Sigmoid colon (tissue), 7 donors: ENCODE data around the gene GRM7. TPM values are rescaled to one million over a fixed set of nuclear protein-coding genes. Genes with fewer than 3 reads are reported as not detected.

Experiments used
- DNase-seq: peaks from one replicate; pipeline ENCODE4 v3.0.0-alpha.2; 2019
- H3K27ac ChIP-seq, 4 donors: fragments of 200-600 bp; sonication (generic); one replicate each; pipeline ENCODE4 v1.5.1; 2016 to 2019; ENCODE audit warnings: mild to moderate bottlenecking in 1 of 4
- H3K27me3 ChIP-seq, 3 donors: fragments of 200-600 bp; sonication (generic); one replicate each; pipeline ENCODE4 v1.5.1; 2019; ENCODE audit warnings: mild to moderate bottlenecking in 1 of 3
- H3K36me3 ChIP-seq, 4 donors: fragments of 200-600 bp; sonication (generic); one replicate each; pipeline ENCODE4 v1.5.1; 2016 to 2019
- H3K4me1 ChIP-seq, 4 donors: fragments of 200-600 bp; sonication (generic); one replicate each; pipeline ENCODE4 v1.5.1; 2017 to 2019
- H3K4me3 ChIP-seq, 4 donors: fragments of 200-600 bp; sonication (generic); one replicate each; pipeline ENCODE4 v1.5.1; 2017 to 2019; ENCODE audit warnings: mild to moderate bottlenecking in 2 of 4, moderate library complexity in 1 of 4
- H3K9me3 ChIP-seq, 4 donors: fragments of 200-600 bp in 3 of 4; sonication (generic) in 3 of 4; one replicate each; pipeline versions ENCODE4 v1.5.1 to v1.6.1; 2013 to 2019
- CTCF ChIP-seq, 4 experiments: fragments of 450-650 bp in 3 of 4; fragments of 200-600 bp in 1 of 4; IDR thresholded peaks; one replicate each; pipeline ENCODE4 v1.5.1; 2016 to 2019; ENCODE audit warnings: antibody characterized with exemption in 4 of 4, mild to moderate bottlenecking in 3 of 4, moderate library complexity in 2 of 4
- EP300 ChIP-seq, 4 donors: sonication (generic); formaldehyde crosslinking; IDR thresholded peaks; one replicate each; pipeline ENCODE4 v1.6.1; 2017; ENCODE audit warnings: antibody characterized with exemption in 4 of 4
- POLR2A ChIP-seq, 2 donors: fragments of 450-650 bp; IDR thresholded peaks; one replicate each; pipeline ENCODE4 v1.6.1; 2016; ENCODE audit warnings: antibody characterized with exemption in 2 of 2, mild to moderate bottlenecking in 2 of 2, moderate library complexity in 2 of 2
- POLR2AphosphoS5 ChIP-seq, 4 donors: sonication (generic); formaldehyde crosslinking; IDR thresholded peaks; one replicate each; pipeline ENCODE4 v1.6.1; 2017; ENCODE audit warnings: antibody characterized with exemption in 4 of 4
- WGBS, 2 donors: extraction: QIAGEN DNeasy Blood & Tissue Kit; methylation state at CpG; one replicate each; pipeline ENCODE4 v1.1.7; 2013; 5-methylcytosine and 5-hydroxymethylcytosine counted together
- intact Hi-C: fragments of 100-400 bp; cut with DNase I; formaldehyde crosslinking; loops from one replicate; pipeline ENCODE4 v1.15.1; 2023
- polyA plus RNA-seq, 3 donors: library from polyadenylated mRNA; stranded (reverse); fragments of 200-250 nt; gene quantifications; one replicate each; pipeline ENCODE4 v1.2.3, GENCODE V29; 2013
- total RNA-seq, 4 donors: library from RNA; depleted of rRNA; stranded (reverse); fragments of >200 nt; gene quantifications; one replicate each; pipeline ENCODE4 v1.1.0, GENCODE V29; 2016
- donor health status: healthy with polysubstance abuse.
- donor health status: Bipolar disorder and iron deficiency.
- donor health status: healthy.

Gene GRM7
- total and polyA plus RNA-seq, 7 donors, result 0.09 to 0.71 (median 0.22) TPM; not detected in 3

- DNase-seq, result no peak
- TF ChIP-seq CTCF (IDR thresholded peaks at IDR 0.05) (no peak), EP300 (IDR thresholded peaks at IDR 0.05) (no peak), POLR2A (IDR thresholded peaks at IDR 0.05) (no peak), POLR2AphosphoS5 (IDR thresholded peaks at IDR 0.05) (no peak)
- H3K27me3 ChIP-seq, result no peaks in the 10 kb centered on the region
- no peaks in the 10 kb centered on the region for H3K36me3 ChIP-seq
- H3K4me1 ChIP-seq, result no peaks in the 10 kb centered on the region
- 89 to 90% methylated on average over 2 of the region's 2 CpGs for WGBS, 2 donors
- no peak overlapping the region for H3K4me3 ChIP-seq
- no peak overlapping the region for H3K27ac ChIP-seq
- no peaks in the 10 kb centered on the region for H3K9me3 ChIP-seq
- intact Hi-C loops, result no loop called here
Observed at GRCh38 chr3:7346364-7346763, 485.4 kb downstream of the GRM7 start.

GRCh38 chr3:7357101-7357500 lies 496.2 kb downstream of the GRM7 start:
- Histone ChIP-seq H3K9me3 (no peaks in the 10 kb centered on the region), H3K4me3 (no peak overlapping the region), H3K4me1 (peaks cover 0 to 9% (median 0%) of the 10 kb centered on the region in 4 donors), H3K36me3 (no peaks in the 10 kb centered on the region), H3K27ac (no peak overlapping the region), H3K27me3 (no peaks in the 10 kb centered on the region)
- no peak for TF ChIP-seq CTCF (IDR thresholded peaks at IDR 0.05)
- intact Hi-C loops, result no loop called here
- no peak for DNase-seq
- 81 to 84% methylated on average over 1 of the region's 1 CpG for WGBS, 2 donors

GRCh38 chr3:7367968-7368367 lies 507.1 kb downstream of the GRM7 start:
- Histone ChIP-seq H3K9me3 (no peaks in the 10 kb centered on the region), H3K4me1 (no peaks in the 10 kb centered on the region), H3K27me3 (no peaks in the 10 kb centered on the region), H3K36me3 (no peaks in the 10 kb centered on the region), H3K27ac (no peak overlapping the region), H3K4me3 (no peak overlapping the region)
- TF ChIP-seq EP300 (IDR thresholded peaks at IDR 0.05) (no peak), POLR2AphosphoS5 (IDR thresholded peaks at IDR 0.05) (no peak), CTCF (IDR thresholded peaks at IDR 0.05) (no peak), POLR2A (IDR thresholded peaks at IDR 0.05) (no peak)
- no peak for DNase-seq
- 20 to 71% methylated on average over 1 of the region's 1 CpG for WGBS, 2 donors
- intact Hi-C loops, result no loop called here

- H3K27ac ChIP-seq, result no peak overlapping the region
- H3K27me3 ChIP-seq, result no peaks in the 10 kb centered on the region
- DNase-seq, result no peak
- WGBS, 2 donors, result 93% methylated on average over 2 of the region's 2 CpGs
- H3K4me1 ChIP-seq, result no peaks in the 10 kb centered on the region
- intact Hi-C loops, result no loop called here
- no peak for TF ChIP-seq CTCF (IDR thresholded peaks at IDR 0.05)
- TF ChIP-seq POLR2A (IDR thresholded peaks at IDR 0.05), result no peak
- no peak for TF ChIP-seq POLR2AphosphoS5 (IDR thresholded peaks at IDR 0.05)
- TF ChIP-seq EP300 (IDR thresholded peaks at IDR 0.05), result no peak
- no peaks in the 10 kb centered on the region for H3K36me3 ChIP-seq
- H3K9me3 ChIP-seq, result no peaks in the 10 kb centered on the region
- H3K4me3 ChIP-seq, result no peak overlapping the region
Observed at GRCh38 chr3:7368597-7368996, 507.7 kb downstream of the GRM7 start.
